Activated CD4-positive, alpha-beta T cell treated with anti-CD3 and anti-CD28 coated beads, Interleukin-2, Interleukin-4, amounts not matched to agents 100 ng/mL and 50 ng/mL, durations not matched to agents 16 hours and 8 hours (primary cell): ENCODE results near the gene ATF6.

Experiments used
- DNase-seq: peaks from one replicate; pipeline ENCODE4 v3.0.0-alpha.2; 2020; ENCODE audit warnings: low spot score

The ATF6 gene

DNA sequence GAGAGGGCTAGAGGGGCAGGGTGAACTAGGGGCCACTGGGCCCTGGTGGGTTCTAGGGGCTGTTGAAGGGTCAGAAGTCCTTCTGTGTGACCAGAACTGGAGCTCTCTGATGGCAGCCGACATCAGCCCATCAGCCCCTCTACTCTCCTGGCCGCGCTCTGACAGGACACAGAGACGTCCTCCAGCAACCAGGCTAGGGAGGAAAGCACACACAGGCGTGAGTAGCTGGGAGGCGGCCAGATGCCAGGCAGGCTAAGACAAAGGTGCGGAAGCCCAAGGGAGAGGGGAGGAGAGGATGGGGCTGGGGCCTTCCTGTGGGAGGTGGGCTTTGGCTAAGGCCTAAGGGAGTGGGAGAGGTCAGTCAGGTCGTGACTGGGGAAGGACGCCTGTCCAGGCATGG, 206.7 kb downstream of the ATF6 start:
- no peak for DNase-seq

DNA sequence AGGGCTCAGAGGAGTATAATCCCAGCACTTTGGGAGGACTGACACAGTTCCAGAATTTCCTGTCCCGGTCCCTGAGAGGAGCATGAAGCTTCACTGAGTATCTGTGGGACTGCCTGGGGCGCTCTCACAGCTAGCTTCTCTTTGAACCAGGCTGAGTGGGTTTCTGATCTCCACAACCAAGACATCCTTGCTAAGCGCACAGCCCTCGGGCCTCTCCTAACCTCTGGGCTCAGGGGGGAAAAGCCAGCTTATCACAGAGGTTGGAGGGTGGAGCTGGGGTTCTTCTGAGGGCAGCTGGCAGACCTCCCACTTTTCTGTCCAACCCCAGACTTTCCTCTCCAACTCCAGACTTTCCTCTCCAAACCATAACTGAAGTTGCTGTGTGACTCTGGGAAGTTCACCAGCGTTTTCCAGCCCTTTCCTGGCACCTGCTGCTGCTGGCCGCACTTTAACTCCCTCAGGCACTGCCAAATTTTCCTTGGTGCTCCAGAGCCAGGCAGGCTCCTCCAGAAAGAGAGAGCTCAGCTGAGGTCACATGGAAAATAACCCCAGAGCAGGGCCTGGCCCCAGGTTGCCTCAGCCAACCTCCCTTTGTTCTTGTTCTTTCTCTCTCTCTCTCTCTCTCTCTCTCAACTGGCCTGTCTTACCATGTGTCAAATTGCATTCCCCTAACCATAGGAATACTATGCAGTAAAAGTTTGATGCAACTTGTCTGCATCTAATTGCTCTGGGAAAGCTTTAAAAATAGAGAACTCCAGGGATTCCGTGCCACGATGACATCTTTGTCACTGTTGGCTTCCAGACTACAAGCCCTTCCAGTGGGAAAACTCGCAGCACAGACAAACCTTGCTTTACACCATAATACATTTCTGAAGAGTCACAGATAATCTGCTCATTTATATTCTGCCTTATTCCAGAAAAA, 208.1 kb downstream of the ATF6 start:
- DNase-seq: no peak

DNA sequence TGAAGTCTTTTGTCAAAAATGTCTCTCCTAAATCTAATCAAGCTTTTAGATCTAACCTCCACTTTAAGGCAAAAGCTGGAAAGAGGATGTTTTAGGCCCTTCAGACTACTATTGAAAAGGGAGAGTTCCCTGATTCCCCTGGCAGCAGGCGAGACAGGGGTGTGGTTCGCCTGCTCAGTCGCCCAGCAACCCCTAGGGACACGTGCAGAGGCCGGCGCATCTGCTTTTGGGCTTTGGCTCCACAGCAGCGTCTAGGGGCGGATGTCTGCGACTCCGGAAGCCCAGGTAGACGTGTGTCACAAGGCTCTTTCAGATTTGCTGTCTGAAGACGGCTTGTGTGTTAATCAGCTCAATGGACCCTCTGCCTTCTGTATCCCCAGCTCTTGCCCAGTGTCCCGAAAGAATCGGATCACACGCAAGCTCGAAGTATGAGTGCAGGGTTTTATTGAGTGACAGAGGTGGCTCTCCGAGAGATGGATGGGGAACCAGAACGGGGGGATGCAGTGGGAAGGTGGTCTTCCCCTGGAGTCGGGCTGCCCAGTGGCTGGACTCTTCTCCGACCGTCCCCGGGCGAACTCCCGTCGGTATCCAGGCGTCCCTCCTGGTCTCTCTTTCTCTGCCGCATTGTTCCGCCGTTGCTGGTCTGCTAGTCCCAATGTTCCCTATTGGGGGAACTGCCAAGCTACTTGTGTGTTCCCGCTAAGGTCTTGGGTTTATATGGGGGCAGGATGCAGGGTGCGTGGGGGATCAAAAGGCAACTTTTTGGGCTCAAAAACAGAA, 212.1 kb downstream of the ATF6 start:
- no peak for DNase-seq

DNA sequence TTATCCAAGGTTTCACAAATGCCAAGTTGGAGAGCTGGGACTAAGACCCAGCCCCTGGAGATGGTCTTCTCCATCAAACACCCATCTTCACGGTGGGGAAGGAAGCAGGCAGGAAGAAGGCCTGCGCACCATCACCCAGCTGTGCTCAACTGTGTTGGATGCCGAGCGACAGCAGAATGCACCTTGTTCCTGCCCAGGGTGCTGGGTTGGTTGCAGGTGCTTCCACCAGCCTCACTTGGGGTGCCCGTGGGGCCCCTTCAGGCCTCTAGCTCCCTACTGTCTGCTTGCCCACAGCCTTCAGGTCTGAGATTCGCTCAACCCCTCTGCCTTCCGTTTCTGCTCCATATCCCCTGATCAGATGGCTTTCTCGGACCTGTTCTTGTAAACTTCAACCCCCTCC, 215.0 kb downstream of the ATF6 start:
- no peak for DNase-seq

DNA sequence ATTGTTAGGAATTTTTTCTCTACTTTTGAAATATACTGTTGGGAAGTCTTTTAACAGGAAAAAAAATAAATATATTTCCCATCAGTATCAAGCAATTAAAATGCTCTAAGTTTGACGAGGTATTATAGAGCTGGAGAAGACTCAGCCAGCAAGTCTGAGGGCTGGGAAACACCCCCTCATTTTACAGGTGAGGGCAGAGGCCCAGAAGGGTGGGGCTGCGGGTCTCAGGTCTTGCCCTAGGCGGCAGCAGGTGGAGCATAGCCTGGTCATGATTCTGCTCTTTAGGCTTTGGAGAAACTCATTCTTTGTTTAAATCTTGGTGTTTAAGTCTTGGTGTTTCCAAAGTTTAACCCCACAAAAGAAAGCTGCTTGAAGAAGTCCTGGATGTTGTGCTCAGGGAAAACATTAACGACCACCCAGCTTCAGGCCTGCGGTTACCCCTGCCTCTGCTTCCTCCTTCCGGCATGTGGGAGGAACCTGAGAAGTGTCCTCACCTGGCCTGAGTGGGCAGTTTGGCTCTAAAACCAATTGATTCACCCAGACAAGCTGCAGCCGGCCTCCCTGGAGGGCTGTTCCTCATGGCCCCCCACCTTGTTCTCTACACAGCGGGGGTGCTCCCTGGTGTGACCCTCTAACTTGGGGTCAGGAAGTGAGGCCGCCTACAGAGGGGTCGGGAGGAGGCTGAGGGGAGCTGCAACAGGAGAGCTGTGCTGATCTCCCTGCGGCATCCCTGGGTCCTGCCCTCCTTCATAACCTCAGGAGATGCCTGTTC, 215.8 kb downstream of the ATF6 start:
- DNase-seq: no peak

DNA sequence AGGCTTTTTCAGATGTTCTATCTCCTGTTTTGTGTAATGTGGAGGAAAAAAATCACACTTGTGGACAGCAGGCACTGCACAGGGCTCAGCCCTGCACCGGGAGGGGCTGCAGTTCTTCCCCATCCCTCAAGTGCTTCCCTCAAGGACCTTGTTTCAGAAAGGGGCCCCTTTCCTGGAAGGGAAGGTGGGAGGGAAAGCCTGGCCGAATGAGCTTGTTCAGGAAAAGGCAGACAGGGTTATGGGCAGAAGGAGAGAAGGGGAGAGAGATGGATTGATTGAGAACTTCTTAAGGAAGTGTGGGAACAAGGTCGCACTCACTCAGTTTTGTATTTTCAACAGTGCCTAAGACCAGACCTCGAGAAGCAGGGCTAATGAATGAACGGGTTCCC, 216.4 kb downstream of the ATF6 start:
- no peak for DNase-seq

DNA sequence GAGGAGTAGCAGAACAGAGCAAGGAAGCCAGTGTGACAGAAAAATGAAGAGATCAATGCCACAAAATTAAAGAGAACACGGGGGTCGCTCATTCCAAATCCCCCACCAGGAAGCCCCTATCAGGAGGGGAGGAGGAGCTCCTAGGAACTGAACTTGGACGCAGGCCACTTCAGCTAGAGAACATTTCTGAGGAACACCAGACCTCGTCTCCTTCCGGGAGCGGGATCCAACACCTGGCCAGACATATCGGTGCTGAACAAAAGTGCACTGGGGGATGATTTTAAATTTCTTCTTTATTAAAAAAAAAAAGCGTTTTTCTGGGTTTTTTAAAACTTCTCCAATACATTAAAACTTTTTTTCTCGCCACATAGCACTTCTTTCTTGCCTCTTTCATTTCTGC, 216.8 kb downstream of the ATF6 start:
- no peak for DNase-seq

DNA sequence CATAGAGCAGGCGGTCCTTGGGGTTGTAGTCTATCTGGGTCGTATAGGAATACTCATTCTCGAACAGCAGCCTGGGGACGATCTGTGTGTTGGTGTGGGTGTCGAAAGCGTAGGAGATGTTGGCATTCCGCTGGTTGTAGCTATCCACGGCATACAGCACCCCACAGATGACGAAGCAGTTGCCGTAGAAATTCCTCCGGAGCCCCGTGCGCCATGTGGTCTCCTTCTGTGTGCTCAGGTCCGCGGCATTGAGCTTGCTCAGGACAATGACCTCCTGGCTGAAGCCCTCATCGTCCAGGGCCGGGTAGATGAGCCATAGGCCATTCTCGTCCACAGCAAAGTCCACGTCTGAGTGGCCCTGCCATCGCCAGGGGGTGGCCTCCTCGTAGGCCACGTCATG, 217.6 kb downstream of the ATF6 start:
- DNase-seq: no peak

DNA sequence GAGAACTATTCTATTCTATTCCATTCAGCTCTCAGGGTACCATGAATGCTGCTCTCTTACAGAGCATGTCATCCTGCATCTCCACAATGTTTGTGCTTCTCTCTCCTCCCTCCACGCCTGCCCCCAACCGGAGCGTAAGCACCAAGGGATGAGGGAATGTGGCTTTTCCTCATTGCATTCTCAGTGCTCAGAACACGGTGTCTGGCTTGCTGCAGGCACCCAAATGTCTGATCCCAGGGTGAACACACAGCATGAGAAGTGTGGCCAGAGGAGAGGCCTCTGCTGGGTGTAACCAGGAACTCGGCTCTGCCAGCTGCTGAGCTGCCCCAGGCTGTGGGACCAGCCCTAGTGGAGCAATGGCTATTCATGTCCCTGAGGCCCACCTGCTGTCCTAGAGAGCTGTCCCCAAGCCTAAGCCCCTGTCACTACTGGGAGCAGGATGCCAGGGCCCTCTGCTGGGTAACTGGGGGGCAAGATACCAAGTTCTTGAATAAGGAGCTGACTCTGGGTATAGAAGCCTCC, 219.2 kb downstream of the ATF6 start:
- DNase-seq: no peak

DNA sequence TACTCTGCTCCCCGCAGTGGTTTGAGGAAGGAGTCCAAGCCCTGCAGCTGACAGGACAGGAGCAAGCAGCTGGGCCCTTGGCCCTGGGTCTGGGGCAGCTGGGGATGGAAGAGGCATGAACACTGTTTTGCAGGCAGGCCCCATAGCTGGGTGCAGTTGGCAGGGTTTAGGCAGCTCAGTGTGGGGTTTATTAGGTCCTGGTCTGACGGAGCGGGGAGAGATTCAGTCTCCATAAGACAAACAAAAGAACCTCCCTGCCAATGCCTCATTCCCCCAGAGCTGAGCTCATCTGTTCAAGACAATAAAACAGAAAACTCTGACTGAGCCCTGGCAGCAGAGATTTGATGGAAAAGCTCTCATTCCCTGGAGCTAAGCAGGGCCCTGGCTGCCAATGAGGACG, 220.2 kb downstream of the ATF6 start:
- DNase-seq: no peak

DNA sequence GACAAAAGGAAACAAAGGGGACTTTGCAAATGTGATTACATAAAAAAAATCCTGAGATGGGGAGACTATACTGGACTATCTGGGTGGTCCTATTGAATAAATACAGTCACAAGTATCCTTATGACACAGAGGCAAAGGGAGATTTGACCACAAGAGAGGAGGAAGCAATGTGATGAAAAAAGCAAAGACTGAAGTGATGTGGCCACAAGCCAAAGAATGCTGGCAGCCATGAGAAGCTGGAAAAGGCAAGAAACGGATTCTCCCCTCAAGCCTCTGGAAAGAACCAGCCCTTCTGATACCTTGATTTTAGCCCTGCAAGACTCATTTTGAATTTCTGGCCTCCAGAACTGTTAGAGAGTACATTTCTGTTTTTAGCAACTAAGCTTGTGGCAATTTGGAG, 221.2 kb downstream of the ATF6 start:
- DNase-seq: no peak

DNA sequence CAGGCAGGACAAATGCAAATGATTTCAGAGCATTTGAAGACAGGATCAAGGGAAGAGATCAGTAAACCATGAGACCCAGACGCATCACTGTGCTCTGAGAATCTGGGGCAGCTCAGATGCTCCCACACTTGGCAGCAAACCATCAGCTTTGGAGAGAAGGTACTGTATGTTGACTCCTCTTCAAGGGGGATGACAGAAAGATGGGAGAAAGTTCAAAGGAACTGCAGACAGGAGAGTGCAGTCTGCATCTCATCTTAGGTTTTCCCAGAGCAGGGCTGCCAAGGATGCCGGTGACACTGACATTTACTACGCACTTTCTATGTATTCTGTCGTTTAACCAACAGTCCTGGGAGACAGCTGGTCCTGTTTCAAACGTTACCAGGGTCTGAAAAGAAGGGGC, 221.8 kb downstream of the ATF6 start:
- no peak for DNase-seq

DNA sequence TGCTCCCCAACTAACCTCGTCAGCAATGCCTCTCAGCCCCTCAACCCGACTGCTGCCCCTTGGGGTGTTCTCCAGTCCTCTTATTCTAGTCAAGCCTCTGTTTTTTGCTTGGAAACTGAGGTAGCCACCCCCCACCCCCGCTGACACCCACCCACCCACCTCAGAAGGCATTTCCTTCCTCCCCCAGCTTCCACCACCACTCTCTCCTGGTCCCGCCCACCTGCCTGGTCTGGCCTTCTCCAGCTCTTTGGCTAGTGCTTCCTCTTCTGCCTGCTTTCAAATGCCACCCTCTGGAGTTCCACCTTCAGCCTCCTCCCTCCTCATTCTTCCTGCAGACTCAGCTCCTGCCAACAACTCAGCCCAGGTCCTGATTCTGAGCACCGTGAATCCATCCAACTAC, 222.3 kb downstream of the ATF6 start:
- DNase-seq: no peak

DNA sequence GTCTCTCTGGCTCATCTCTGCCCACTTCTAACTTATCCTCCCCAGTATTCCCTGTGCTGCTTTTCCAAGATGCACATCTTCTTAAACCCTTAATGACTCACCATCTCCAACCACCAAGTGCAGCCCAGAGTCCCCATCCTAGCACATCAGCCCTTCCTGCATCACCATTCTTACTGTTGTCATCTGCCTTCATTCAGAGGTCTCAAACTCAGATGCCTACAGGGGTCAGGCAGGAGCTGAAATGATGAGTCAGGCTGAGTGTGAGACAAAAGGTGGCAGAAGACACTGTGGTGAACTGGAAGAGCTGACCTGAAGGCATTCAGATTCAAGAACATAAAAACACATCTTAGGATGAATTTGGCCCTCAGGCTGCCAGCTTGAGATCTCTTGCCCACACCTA, 223.0 kb downstream of the ATF6 start:
- no peak for DNase-seq

DNA sequence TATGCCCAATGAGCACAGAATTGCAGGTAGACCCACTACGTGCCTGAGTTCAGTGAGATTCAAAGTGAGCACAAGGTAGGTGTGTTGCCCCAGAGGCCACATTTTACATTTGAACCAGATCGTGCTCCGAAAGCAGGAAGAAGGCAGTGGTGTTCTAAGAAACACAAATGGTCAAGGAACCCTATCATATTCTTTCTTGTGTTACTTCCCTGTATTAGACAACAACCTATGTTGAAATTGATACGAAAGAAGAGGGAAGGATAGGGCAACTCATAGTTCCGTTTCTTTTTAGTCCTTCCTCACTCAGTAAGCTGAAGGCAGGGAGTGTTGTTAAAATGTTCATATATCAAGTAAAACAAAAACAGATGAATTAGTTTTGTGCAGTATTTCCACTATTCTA, 223.7 kb downstream of the ATF6 start:
- no peak for DNase-seq

DNA sequence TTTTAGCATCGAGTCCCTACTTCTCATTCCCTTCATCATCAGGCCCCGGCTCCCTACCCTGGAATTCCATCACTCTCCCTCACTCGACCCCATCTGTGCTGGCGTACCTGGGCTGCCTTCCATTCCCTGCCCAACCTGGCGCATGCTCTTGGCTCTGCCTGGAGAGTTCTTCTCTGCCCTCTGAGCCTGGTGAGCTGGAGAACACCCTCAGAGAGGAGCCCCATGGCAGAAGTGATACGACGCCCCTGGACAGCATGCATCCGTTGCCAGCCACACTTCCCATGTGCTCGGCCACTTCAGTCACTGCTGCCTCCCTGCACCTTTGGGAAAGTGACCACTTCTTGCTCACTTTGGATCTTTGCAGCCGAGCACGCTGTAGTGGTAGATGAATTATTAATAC, 227.5 kb downstream of the ATF6 start:
- no peak for DNase-seq

DNA sequence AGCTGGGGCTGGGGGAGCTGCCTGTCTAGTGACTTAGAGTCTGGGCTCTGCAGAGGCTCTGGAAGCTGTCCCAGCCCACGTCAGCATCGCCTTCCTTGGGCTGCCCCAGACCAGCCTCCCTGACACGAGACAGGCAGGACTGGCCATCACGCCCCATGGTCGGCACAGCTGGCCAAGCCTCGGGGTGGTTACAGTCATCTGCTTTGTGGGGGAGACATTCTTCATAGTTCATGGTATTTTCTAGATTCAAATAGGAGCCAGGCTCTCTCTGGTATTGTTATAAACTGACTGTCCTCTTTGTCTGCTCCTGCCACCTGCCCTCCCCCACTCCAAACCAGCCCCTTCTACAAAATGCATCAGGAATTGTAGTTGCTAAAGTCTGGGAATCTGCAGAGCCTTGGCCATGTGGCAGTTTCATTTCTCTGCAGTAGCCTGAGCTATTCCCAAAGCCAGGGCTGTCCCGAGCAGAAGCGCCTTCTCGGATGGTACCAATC, 228.1 kb downstream of the ATF6 start:
- DNase-seq: no peak

DNA sequence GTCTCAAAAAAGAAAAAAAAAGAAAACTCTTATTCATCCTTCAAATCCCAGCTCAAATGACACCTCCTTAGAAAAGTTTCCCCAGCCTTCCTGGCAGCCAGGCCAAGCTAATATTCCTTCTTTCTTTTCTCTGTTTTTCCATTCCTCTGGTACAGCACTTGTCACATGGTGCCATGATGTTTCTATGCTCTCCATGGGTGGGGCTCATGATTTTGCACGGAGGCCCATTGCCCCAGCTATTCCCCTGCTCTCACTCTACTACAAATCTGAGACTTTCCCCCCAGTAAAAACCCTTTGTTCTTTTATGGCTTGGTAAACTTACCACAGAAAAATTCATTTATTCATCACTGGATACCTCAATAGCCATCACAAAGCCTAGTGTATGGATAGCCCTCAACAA, 231.0 kb downstream of the ATF6 start:
- DNase-seq: no peak

DNA sequence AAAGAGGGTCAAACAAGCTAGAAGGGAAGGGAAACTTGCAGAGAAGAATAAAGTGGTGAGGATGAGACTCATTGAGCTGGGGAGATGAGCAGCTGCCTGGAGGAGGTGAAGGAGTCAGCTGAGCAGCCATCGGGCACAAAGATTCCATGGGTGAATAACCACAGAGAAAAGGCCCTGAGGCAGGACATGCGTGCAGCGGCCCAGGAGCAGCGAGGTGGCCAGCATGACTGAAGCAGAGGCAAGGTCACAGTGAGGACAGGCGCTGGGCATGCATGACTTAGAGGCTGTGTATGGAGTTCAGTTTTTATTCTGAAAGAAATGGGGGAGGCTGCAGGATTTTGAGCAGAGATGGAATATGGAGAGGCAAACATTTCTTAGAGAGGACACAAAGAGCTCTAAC, 232.7 kb downstream of the ATF6 start:
- no peak for DNase-seq

DNA sequence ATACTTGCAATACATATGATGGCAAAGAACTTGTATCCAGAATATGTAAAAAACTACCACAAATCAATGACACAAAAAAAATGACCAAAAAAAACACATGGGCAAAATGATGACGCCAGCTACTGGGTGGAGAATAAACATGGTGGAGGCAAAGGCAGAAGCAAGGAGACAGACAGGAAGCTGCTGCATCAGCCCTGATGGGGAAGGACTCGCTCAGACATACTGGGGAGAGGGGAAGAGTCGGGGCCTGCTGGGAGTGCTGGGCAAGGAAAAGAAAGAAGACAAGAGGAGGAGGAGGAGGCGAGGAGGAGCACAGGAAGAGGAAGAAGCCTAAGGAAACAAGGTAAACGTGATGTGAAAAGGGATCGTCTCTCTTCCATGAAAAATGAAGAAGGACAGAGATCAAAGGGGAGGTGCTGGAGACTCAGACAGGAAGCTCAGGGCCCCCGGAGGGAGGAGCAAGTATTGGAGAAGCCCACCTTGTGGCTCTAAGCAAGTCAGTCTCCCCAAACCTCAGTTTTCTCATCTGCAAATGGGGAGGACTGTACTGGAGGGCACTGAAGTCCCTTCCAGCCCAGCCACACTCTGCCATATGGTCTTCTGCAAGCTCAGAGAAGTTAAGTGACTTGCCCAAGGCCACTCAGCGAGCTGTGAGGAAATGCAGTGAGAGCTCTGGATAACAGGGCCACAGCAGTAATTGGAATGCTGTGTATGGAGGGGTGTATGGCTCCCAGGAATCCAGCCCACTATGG, 233.4 kb downstream of the ATF6 start:
- DNase-seq: no peak

DNA sequence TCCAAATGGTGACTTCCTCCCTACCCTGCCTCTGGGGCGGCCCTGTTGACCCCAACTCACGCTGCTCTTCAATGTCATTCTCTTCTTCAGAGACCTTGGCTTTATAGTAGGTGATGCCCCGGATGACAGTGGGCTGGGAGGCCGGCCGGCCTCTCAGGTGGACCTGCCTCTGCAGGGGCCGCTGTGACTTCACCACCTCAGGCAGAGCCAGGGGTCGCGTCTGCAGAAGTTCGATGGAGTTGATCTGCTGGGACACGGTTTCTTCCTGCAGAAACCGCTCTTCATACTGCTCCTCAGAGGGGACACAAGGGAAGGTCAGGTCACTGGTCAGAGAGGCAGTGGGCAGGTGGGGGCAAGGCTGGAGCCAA, 233.9 kb downstream of the ATF6 start:
- no peak for DNase-seq
